ENCODE data around the gene CD9. TPM values are rescaled to one million over a fixed set of nuclear protein-coding genes. Genes with fewer than 3 reads are reported as not detected.

Gene CD9
- polyA plus RNA-seq, 1 donor from 2014 or later: not detected

- no peak for TF ChIP-seq EP300 (conservative IDR thresholded peaks at IDR 0.05; ENCODE audit: poor library complexity, severe bottlenecking)
Measured at GRCh38 chr12:6218347-6218925, 18.2 kb downstream of the CD9 start (continued).

GRCh38 chr12:6219980-6220379 lies 19.8 kb downstream of the CD9 start:
- Histone ChIP-seq H3K4me3 (ENCODE audit: low read length) (no peak overlapping the region), H3F3A (ENCODE audit: insufficient read depth, low read length, poor library complexity, severe bottlenecking) (no peaks in the 10 kb centered on the region), H4K20me1 (ENCODE audit: insufficient read depth) (no peaks in the 10 kb centered on the region), H3K9me3 (ENCODE audit: low read length) (no peaks in the 10 kb centered on the region), H2AFZ (ENCODE audit: low read depth, low read length) (no peak overlapping the region), H3K27ac (ENCODE audit: low read length) (no peak overlapping the region), H3K79me2 (replicated peaks; ENCODE audit: insufficient read depth, low read length) (no peaks in the 10 kb centered on the region), H3K4me2 (ENCODE audit: low read length) (no peak overlapping the region), H3K9ac (ENCODE audit: low read length) (no peak overlapping the region), H3K36me3 (ENCODE audit: insufficient read depth, low read length) (no peaks in the 10 kb centered on the region), H3K9me2 (ENCODE audit: insufficient read depth, low read length) (no peaks in the 10 kb centered on the region), H3K27me3 (ENCODE audit: insufficient read depth, low read depth, low read length) (no peaks in the 10 kb centered on the region)
- no peak for TF ChIP-seq MXI1 (conservative IDR thresholded peaks at IDR 0.05; ENCODE audit: poor library complexity, severe bottlenecking)
- no peak for TF ChIP-seq RAD21 (conservative IDR thresholded peaks at IDR 0.05)
- TF ChIP-seq REST (IDR thresholded peaks at IDR 0.05; ENCODE audit: borderline replicate concordance): no peak
- no peak for TF ChIP-seq EZH2 (IDR thresholded peaks at IDR 0.05; ENCODE audit: borderline replicate concordance, insufficient read depth, low read length, poor library complexity, severe bottlenecking)
- TF ChIP-seq SMC3 (conservative IDR thresholded peaks at IDR 0.05; ENCODE audit: poor library complexity): no peak
- TF ChIP-seq, protein P1, sequence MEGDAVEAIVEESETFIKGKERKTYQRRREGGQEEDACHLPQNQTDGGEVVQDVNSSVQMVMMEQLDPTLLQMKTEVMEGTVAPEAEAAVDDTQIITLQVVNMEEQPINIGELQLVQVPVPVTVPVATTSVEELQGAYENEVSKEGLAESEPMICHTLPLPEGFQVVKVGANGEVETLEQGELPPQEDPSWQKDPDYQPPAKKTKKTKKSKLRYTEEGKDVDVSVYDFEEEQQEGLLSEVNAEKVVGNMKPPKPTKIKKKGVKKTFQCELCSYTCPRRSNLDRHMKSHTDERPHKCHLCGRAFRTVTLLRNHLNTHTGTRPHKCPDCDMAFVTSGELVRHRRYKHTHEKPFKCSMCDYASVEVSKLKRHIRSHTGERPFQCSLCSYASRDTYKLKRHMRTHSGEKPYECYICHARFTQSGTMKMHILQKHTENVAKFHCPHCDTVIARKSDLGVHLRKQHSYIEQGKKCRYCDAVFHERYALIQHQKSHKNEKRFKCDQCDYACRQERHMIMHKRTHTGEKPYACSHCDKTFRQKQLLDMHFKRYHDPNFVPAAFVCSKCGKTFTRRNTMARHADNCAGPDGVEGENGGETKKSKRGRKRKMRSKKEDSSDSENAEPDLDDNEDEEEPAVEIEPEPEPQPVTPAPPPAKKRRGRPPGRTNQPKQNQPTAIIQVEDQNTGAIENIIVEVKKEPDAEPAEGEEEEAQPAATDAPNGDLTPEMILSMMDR (IDR thresholded peaks at IDR 0.05; ENCODE audit: poor library complexity, severe bottlenecking): no peak
- no peak for TF ChIP-seq POLR2AphosphoS5 (IDR thresholded peaks at IDR 0.05)
- no peak for TF ChIP-seq TAF1 (IDR thresholded peaks at IDR 0.05; ENCODE audit: low read depth)
- TF ChIP-seq EP300 (conservative IDR thresholded peaks at IDR 0.05; ENCODE audit: poor library complexity, severe bottlenecking): no peak

- no peak overlapping the region for H3K27ac ChIP-seq (ENCODE audit: low read length)
- H3K79me2 ChIP-seq (replicated peaks; ENCODE audit: insufficient read depth, low read length): no peaks in the 10 kb centered on the region
Measured at GRCh38 chr12:6221146-6221545, 20.9 kb downstream of the CD9 start.

More at GRCh38 chr12:6221146-6221545, 20.9 kb downstream of the CD9 start:
- H3K27me3 ChIP-seq (ENCODE audit: insufficient read depth, low read depth, low read length): no peaks in the 10 kb centered on the region
- no peak overlapping the region for H3K4me2 ChIP-seq (ENCODE audit: low read length)
- H3K36me3 ChIP-seq (ENCODE audit: insufficient read depth, low read length): no peaks in the 10 kb centered on the region
- no peak for TF ChIP-seq SMC3 (conservative IDR thresholded peaks at IDR 0.05; ENCODE audit: poor library complexity)
- no peak for TF ChIP-seq EZH2 (IDR thresholded peaks at IDR 0.05; ENCODE audit: borderline replicate concordance, insufficient read depth, low read length, poor library complexity, severe bottlenecking)
- TF ChIP-seq, protein P1 (IDR thresholded peaks at IDR 0.05; ENCODE audit: poor library complexity, severe bottlenecking): no peak
- TF ChIP-seq RAD21 (conservative IDR thresholded peaks at IDR 0.05): no peak
- TF ChIP-seq MXI1 (conservative IDR thresholded peaks at IDR 0.05; ENCODE audit: poor library complexity, severe bottlenecking): no peak
- TF ChIP-seq REST (IDR thresholded peaks at IDR 0.05; ENCODE audit: borderline replicate concordance): no peak
- TF ChIP-seq TAF1 (IDR thresholded peaks at IDR 0.05; ENCODE audit: low read depth): no peak
- no peak overlapping the region for H3K9ac ChIP-seq (ENCODE audit: low read length)
- H4K20me1 ChIP-seq (ENCODE audit: insufficient read depth): no peaks in the 10 kb centered on the region
- no peaks in the 10 kb centered on the region for H3F3A ChIP-seq (ENCODE audit: insufficient read depth, low read length, poor library complexity, severe bottlenecking)
- H3K9me2 ChIP-seq (ENCODE audit: insufficient read depth, low read length): no peaks in the 10 kb centered on the region
- no peaks in the 10 kb centered on the region for H3K9me3 ChIP-seq (ENCODE audit: low read length)
- H3K4me3 ChIP-seq (ENCODE audit: low read length): no peak overlapping the region
- no peak overlapping the region for H2AFZ ChIP-seq (ENCODE audit: low read depth, low read length)
